Hepatocyte (in vitro differentiated cells): ENCODE results near the gene MPV17.

Experiments used
- CTCF ChIP-seq: fragments of 200-600 bp; sonication (generic); IDR thresholded peaks from 2 replicates; pipeline ENCODE4 v1.5.1; 2016; ENCODE audit warnings: antibody characterized with exemption, mild to moderate bottlenecking; ENCODE audit not compliant: poor library complexity
- EZH2 ChIP-seq: fragments of 200-600 bp; sonication (generic); IDR thresholded peaks from 2 replicates; pipeline ENCODE4 v1.6.1; 2016; ENCODE audit warnings: antibody characterized with exemption, mild to moderate bottlenecking, borderline replicate concordance

- no peak for TF ChIP-seq EZH2
- TF ChIP-seq CTCF = no peak
These were observed 40.9 kb downstream of the MPV17 start, which contains the start of gene TRIM54 for GRCh38 chr2:27281855-27282559.
